Measurements from ENCODE around the gene RAG1. TPM values are rescaled to one million over a fixed set of nuclear protein-coding genes. Genes with fewer than 3 reads are reported as not detected.

Gene RAG1
- total RNA-seq, 2 donors from 2014 or later = 0.91 to 1.4 TPM

GRCh38 chr11:36598051-36598450 is 30.2 kb downstream of the RAG1 start, which contains the start of gene RAG2:
Gene RAG2, minus strand, starts transcription at chr11:36598236. Its CDS starts 4,068 bp downstream, at chr11:36594168.
- Histone ChIP-seq H3K27me3 (replicated peaks; ENCODE audit: insufficient read depth) (no peaks in the 10 kb centered on the region), H3K36me3 (no peaks in the 10 kb centered on the region), H3K4me3 (no peak within 1 kb of the TSS), H3K4me1 (replicated peaks) (no peaks in the 10 kb centered on the region), H3K27ac (no peak within 1 kb of the TSS), H3K9me3 (no peaks in the 10 kb centered on the region)
- no peak for TF ChIP-seq CTCF (IDR thresholded peaks at IDR 0.05)
- TF ChIP-seq POLR2AphosphoS5 (IDR thresholded peaks at IDR 0.05) = no peak
- no peak for TF ChIP-seq POLR2A (IDR thresholded peaks at IDR 0.05)
- intact Hi-C loops (cut with DNase I) = no loop called here
- WGBS = 89% methylated on average over 2 of the region's 2 CpGs
- DNase-seq (ENCODE audit: low spot score) = no peak

- Histone ChIP-seq H3K36me3 (no peaks in the 10 kb centered on the region), H3K27me3 (replicated peaks; ENCODE audit: insufficient read depth) (no peaks in the 10 kb centered on the region), H3K9me3 (no peaks in the 10 kb centered on the region), H3K4me1 (replicated peaks) (no peaks in the 10 kb centered on the region), H3K27ac (no peak overlapping the region), H3K4me3 (no peak overlapping the region)
- WGBS = 91% methylated on average over 7 of the region's 7 CpGs
- no peak for DNase-seq (ENCODE audit: low spot score)
- intact Hi-C loops (cut with DNase I) = no loop called here
- TF ChIP-seq POLR2A (IDR thresholded peaks at IDR 0.05) (no peak), POLR2AphosphoS5 (IDR thresholded peaks at IDR 0.05) (no peak), CTCF (IDR thresholded peaks at IDR 0.05) (no peak)
Measured at GRCh38 chr11:36600180-36600579, 32.4 kb downstream of the RAG1 start.

- no peak overlapping the region for H3K27ac ChIP-seq
- no peaks in the 10 kb centered on the region for H3K4me1 ChIP-seq (replicated peaks)
- intact Hi-C loops (cut with DNase I) = no loop called here
- DNase-seq (ENCODE audit: low spot score) = no peak
- no peak overlapping the region for H3K4me3 ChIP-seq
- H3K36me3 ChIP-seq = no peaks in the 10 kb centered on the region
- no peaks in the 10 kb centered on the region for H3K27me3 ChIP-seq (replicated peaks; ENCODE audit: insufficient read depth)
- WGBS = 87% methylated on average over 2 of the region's 2 CpGs
- H3K9me3 ChIP-seq = no peaks in the 10 kb centered on the region
- no peak for TF ChIP-seq CTCF (IDR thresholded peaks at IDR 0.05)
- no peak for TF ChIP-seq POLR2A (IDR thresholded peaks at IDR 0.05)
- TF ChIP-seq POLR2AphosphoS5 (IDR thresholded peaks at IDR 0.05) = no peak
Measured at GRCh38 chr11:36601155-36601554, 33.3 kb downstream of the RAG1 start.

GRCh38 chr11:36602135-36602534 is 34.3 kb downstream of the RAG1 start:
- Histone ChIP-seq H3K27ac (no peak overlapping the region), H3K4me3 (no peak overlapping the region), H3K4me1 (replicated peaks) (no peaks in the 10 kb centered on the region), H3K36me3 (no peaks in the 10 kb centered on the region), H3K9me3 (no peaks in the 10 kb centered on the region), H3K27me3 (replicated peaks; ENCODE audit: insufficient read depth) (no peaks in the 10 kb centered on the region)
- TF ChIP-seq CTCF (IDR thresholded peaks at IDR 0.05) = no peak
- TF ChIP-seq POLR2A (IDR thresholded peaks at IDR 0.05) = no peak
- TF ChIP-seq POLR2AphosphoS5 (IDR thresholded peaks at IDR 0.05) = no peak
- intact Hi-C loops (cut with DNase I) = no loop called here
- DNase-seq (ENCODE audit: low spot score) = no peak
